HT-29 (cell line): ENCODE data around the gene SPATA16. TPM values are rescaled to one million over a fixed set of nuclear protein-coding genes. Genes with fewer than 3 reads are reported as not detected.
A peak's percentile ranks its signal among the peaks of the same experiment; 100 is the strongest.
"Not testable (repeated sequence)": the region's sequence is repeated elsewhere in the genome, so short reads cannot be mapped to it uniquely, and the experiment has no call there.

Experiments
- DNase-seq: peaks from one replicate; pipeline ENCODE4 v3.0.0-alpha.2; 2015; ENCODE audit warnings: low spot score
- total RNA-seq: library from RNA; depleted of rRNA; stranded (reverse); fragments of >200 nt; shearing (Covaris generic); gene quantifications from 2 replicates; pipeline ENCODE4 v1.2.3, GENCODE V29; 2014

Gene SPATA16
- total RNA-seq, 1 experiment from 2014 or later = not detected

DNA sequence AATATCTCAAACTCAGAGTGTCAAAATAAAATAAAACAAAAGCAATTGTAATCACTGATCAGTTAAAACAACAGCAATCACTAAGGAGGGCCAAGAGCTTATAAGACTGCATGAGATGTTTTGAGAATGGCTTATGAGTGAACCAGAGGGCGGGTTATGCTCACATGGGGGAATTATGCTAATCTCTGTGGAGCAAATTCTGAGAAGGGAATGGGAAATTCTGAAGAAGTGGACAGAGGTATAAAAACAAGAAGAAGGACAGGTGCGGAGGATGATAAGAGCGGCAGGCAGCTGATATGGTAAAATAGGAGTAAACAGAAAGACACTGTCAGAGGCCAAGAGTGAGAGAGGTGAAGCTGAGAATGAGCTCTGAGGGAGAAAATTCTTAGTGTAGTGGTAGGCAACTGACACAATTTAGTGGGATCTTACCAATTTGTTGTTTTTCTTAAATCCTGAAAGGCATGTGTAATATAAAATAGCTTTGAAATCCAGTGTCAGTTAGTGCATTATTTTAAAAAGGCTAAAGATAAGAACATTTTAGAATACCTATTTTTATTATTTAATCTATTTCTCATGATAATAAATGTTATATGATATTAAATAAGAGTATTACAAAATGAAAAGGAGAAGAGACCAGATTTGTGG lies 133.8 kb downstream of the SPATA16 start:
- no peak for DNase-seq

DNA sequence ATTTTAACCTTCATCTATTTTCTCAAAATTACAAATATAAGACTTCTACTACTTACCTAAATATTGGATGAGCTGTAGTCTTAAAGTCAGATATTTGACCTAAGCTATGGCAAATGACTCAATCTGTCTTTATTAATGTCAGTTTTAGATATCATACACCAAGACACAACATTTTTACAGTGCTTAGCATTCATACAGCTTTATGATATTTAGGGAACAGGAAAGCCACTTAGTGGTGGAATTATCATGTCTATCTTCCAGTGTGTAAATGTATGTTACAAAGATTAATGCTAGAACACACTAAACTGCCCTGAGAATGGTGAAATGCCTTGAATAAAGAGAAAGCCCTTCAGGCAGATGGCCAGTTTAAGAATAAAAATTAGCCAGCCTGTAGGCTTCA lies 135.0 kb downstream of the SPATA16 start:
- no peak for DNase-seq

DNA sequence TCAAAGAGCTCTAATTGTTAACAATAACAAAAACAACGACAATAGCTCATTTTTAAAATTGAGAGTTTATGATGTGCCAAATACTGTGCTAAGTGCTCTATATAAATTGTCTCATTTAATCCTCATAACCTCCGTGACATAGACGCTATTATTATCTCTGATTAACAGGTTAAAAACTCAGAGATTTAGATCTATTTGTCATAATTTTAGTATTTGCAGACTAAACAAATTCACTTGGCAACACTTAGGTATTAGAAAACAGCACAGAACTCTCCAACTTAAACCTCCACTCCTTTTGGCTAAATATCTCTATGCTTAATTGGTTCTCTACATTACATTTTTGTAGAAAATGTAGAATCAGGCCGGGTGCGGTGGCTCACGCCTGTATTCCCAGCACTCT lies 136.4 kb downstream of the SPATA16 start:
- DNase-seq = no peak

DNA sequence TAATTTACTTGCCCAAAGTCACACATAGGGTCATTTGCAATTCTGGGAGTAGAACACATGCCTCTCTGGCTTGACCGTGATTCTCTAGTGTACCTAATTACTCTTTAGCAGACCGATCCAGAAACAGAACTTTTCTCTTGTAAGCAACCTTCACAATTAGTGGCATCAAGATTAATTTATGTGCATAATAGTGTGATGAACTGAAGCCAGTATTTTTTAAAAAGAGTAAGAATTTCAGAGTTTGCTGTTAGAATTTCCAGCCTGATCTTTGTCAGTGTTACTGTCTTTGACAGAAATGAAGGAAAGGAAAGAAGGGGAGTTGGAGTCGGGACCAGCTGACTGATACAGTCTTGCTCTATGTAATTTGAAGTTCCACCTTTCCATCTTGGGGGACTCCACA lies 137.1 kb downstream of the SPATA16 start:
- DNase-seq = no peak

DNA sequence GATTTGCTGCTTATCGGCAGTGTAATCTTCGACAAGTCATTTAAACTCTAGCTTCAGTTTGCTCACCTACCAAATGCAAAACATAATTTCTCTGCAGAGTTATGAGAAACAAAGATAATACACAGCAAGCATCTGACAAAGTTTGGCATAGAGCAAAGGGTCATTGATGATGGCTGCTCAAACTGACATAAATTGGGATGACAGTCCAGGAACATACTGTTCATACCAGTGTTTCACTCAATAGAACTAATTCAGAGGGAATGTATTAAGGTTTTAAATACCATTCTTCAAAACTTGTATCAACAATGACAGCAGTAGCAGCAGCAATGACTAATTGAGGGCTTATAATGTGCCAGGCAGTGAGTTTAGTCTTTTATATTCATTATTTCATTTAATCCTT lies 137.6 kb downstream of the SPATA16 start:
- no peak for DNase-seq

DNA sequence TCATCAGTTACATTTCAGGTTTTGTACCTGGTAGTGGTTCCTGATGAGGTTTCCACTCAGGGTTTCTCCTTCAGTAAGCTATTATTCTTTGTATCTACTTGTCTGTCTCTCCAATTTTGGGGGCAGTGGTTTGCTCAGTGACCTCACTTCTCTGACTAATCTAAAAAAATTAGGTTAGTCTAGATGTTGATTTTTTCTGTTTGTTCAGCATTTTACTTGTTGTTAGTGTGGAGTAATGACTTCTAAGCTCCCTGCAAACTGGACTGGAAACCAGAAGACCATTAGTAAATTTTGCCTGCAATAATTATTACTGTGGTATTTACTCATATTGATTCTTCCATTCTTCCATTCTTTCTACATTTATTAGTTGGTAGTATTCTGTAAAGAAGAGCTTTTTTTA lies 139.4 kb downstream of the SPATA16 start:
- DNase-seq = no peak

DNA sequence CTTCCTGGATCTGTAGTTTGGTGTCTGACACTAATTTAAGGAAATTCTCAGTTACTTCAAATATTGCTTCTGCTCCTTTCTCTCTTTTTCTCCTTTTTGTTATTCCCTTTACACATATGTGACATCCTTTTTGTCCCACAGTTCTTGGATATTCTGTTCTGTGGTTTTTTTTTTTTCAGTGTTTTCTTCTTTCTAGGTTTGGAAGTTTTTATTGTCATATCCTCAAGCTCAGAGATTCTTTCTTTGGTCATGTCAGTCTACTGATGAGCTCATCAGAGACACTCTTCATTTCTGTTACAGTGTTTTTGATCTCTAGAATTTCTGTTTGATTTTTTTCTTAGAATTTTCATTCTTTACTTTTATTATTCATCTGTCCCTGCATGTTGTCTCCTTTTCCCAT lies 140.5 kb downstream of the SPATA16 start:
- DNase-seq = no peak

DNA sequence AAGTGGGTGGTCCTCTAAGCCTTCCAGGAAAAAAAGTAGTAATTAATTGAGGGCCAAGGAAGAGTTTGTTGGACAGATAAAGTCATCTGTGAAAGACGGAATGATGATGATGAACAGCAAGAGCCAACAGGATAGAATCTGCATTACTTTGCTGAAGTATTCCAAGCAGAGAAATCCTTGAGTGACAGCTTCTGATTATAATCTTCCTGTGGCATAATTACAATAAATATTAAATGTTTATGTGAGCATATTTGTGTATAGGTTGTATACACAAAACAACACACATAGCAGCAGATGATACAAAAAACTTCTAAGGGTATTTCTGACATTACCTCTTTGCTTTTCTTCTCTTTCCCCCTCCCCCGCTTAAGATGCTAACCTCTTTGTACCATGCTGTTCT lies 147.6 kb downstream of the SPATA16 start:
- DNase-seq = no peak

DNA sequence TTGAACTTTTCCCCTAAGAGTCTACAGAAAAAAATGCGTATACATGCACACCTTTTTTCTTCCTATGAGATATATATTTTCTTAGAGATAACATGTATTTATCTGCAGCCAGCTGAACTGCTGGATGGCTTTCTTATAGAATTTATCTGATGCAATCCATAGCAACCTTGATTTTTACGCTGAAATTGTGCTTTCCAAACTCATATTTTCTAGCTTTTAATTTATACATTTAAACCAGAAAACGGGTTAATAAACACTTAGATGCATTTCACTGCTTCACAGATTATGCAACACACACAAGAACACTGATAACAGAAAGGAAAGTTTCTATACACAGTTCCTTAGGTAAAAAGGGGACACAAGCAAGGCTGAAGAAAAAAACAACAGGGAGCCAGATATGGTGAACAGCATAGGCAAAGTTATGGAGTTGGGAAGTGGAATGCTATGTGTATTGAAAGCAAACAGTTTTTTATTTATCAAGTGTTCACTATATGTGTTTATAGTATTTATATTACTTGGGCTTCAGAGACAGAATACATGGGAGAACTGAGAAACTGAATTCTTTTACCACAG lies 149.5 kb downstream of the SPATA16 start:
- DNase-seq = no peak

DNA sequence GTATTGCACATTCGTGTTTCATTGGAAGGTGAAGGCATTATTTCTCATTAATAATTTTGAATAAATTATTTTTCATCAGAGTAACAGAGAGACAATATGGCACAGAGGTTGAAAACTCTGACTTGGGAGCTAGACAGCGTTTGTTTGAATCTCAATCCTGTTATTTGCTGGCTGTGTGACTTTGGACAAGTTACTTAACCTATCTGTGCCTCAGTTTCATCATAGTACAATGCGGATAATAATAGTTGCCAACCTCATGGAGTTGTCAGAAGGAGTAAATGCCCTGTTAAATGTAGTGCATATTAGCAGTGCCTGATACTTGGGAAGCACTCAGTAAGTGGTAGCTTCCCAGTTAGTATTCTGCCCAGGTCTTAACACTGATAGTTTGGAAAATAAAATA lies 151.7 kb downstream of the SPATA16 start:
- no peak for DNase-seq

DNA sequence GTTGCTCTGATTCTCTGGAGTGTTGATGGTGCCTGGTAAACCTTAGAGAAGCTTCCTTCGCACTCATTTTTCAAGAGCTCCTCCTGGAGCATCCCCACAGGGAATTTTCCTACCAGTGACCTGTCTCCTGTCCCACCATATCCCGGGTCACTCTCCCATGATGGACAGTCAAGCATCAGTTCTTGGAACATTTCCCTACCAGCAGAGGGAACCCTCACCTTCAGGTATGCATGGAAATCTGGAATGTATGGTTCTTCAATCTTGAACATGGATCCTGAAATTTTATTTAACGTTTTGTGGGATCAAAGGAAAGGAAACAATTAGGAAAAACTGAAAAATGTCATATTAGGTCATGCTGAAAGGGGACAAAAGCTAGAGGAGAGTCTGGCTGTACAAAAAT lies 153.8 kb downstream of the SPATA16 start:
- DNase-seq = peak; percentile 55

DNA sequence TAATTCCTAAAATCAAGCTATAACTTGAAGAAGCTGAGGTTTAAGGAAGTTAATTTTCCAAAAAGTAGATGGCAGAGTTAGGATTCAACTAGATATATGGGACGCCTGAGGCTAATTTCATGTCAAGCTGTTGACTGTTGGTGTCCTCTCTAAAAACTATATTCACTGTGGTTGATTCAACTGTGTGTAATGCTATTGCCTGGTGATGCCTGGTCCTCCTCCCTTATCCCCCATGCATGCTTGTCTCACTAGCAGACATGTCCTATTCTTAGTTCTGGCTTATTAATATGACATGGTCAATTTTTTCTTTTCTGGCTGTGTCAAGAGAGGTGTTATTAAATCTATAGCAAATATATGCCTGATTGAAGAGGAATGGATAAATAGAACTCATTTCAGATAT lies 156.1 kb downstream of the SPATA16 start:
- DNase-seq = no peak

DNA sequence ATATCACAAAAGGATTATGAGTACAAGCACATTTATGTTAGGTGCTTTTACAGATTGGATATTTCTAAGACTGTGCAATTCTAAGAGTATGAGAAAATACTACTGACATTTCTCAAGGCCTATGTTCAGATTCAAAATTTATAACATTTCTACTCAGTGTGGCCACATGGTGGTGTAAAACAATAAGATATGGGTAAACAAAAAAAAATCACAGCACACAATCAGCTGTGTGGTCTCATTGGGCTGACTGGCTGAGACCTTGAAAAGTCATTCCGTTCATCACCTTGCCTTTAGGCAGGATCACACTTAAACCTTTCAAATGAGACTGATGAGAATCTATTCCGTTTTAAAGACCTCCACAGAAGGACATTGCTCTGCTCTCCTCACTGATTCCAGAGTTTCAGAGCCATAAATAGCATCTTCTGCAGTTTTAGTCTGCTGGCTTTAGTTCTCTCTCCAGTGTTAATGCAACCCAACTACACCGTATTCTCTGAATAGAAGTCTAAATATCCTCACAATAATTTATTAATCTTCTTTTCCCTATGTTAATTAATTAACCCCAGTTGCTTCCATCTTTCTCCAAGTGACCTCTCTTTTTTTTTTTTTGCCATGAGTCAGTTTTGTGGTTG lies 158.2 kb downstream of the SPATA16 start:
- DNase-seq = peak; percentile 33

DNA sequence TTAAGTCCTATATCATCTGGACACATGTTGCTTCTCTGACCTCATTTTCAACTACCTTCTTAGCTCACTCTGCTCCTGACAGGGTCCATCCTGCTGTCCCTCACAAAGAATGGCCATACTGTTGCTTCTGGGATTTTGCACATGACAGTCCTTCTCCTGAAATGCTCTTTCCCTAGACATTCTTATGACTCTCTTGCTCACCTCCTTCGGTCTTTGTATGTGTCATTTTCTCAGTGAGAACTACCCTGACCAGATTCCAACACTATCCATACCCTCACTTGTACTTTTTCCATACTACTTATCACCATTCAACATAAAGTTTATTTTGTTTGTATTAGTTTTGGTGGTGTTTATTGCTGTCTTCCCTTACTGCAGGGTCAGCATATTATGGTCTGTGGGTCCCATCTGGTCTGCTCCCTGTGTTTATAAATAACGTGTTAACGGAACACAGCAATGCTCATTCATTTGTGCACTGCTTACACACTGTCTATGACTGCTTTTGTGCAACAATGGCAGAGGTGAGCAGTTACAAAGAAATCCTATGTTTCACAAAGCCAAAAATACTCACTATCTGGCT lies 159.5 kb downstream of the SPATA16 start:
- no peak for DNase-seq

DNA sequence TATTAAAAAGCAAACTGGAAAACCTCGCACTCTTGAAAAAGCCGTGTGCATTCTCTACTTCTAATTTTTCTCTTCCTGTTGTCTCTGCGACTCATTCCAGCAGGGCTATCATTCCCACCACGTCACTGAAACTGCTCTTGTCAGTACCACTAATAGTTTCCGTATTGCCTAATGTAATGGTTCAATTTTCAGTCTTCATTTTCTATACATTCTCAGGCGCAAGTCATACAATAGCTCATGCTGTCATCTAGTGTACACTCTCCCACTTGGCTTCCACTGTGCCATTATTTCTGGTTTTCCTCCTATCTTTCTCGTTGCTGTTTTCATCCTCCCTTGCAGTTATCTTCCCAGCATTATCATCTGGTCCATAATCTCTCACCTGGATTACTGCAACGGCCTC lies 160.2 kb downstream of the SPATA16 start:
- no peak for DNase-seq

DNA sequence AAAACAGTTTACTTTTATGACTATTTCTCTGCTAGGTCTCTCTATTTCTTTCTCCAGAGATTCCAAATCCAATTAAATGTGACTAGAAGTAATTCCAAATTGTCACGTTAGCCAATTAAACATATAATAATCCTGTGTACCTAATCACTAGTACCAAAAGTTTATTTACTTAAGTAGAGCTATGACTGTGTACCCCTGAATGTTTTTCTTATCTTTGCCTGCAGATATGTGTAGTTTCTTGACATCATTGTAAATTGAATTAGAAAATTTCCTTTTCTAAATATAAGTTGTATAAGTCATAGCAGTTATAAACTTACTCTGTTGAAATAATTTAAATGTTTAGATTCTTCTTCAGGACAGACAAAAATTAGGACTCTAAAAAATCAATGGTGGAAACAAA lies 163.3 kb downstream of the SPATA16 start:
- DNase-seq = no peak

DNA sequence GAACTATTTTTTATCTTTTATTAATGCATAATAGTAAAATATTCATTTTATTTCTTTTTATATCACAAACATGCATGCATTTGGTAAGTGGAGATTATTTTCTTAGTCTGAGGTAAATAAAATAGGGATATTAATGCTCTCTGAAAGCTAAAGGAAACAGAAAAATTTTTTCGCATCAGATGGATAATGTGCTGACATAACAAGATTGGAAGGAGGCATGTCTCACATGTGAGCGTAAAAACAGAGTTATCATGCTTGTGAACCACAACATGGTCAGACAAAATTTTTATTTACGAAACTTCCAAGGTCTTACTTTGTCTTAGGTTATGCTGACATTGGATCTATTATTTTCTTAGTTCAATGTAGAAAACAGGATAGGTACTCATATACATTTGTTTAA lies 166.1 kb downstream of the SPATA16 start:
- DNase-seq = no peak

DNA sequence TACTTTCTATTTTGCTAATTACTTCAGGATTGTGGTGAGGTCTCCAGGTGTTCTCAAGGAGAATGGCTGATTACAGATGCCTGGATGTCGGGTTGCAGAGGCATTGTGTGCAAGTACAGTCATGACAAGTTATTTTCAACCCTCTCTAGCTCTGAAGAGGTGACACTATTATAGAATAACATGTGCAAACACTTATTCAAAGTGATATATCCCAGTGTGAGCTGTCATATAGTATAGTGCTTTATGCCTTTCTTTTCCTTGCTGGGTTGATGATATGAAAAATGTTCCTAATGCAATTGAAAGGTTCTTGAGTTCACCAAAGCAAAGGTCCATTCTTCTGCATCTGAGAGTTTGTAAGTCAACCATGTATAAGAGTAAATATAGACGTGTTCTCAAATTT lies 167.2 kb downstream of the SPATA16 start:
- DNase-seq = no peak

DNA sequence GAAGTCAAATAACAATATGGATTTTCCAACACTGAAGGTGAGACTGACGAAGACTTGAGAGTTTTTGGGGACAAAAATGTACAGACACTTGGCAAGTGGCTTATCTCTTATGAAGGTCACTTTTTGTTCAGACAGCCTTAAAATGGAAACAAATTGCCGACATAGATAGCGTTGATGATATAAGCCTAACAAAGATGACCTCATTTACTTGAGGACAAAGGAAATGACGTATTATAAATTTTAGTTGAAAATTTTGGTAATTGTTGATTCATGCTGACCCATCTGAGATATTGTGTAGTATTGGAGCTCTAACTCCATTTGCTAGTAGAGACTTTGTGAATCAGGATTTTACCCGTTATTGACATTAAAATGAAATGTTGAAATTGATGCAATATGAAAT lies 168.3 kb downstream of the SPATA16 start:
- no peak for DNase-seq

DNA sequence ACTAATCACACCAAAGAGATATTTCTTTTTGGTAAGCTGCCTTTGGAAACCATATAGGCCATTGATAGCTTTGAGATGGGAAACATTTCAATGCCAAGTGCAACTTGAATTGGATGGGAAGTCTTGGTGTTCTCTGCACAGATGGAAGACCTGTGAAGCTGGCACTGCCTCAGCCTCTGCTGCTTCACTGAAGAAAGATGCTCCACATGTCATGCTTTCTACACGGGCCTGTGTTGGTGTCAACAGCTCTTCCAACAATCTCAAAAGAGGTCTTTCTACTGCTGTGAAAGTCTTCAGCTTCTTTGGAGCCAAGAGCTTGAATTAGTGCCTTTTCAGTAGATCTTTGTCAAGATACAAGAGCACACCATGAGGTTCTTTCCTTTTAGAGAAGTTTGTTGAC lies 169.0 kb downstream of the SPATA16 start:
- no peak for DNase-seq

DNA sequence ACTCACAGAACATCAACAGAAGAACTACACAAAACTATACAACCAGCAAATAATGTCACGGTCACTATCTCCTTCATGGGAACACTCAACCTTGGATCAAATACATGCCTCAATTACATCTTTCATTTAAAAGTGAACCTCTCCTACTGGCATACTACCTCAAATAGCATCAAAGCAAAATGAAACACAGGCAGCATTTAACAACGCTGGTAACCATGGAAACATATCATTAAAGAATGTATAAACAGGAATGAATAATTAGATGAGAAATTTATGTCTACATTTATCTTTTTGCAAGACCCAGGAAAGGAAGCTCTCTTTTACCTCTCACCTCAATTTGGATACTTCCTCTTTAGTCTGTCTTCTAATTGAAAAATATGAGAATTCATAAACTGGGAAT lies 172.4 kb downstream of the SPATA16 start:
- no peak for DNase-seq

DNA sequence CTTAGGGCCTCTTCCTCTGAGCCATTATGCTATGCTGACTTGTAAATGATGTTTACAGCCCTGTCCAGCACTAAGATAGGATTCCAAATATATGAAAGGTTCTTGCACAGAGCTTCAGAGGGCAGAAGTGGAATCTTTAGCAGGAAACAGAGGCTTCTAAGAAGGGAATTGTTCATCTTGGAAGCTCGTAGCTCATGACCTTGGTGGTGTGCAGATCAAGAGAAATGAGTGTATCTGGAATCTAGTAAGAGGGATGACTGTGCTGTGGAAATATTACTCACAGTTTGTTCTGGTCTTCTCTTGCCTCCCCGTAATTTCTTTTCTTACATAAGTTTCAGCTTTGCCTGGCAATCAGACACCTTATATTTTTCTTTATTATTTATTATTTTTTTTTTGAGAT lies 175.8 kb downstream of the SPATA16 start:
- DNase-seq = no peak

DNA sequence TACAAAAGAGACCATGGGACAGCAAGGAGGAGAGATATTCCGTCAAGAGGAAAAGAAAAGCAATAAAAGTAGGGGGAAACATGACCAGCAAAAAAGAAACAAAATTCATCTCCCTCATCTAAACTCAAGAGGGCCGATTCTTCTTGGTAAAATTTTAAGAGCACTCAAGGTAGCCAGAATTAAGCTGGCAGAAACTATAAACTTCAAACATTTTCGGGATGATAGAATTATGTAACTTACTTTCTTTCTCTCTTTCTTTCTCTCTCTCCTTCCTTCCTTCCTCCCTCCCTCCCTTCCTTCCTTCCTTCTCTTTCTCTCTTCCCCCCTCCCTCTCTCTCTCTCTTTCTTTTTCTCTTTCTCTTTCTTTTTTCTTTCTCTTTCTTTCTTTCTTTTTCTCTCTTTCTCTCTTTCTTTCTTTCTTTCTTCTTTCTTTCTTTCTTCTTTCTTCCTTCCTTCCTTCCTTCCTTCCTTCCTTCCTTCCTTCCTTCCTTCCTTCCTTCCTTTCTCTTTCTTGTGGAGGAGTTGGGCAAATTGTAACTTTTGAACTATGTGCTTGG lies 180.3 kb downstream of the SPATA16 start:
- DNase-seq = not testable (repeated sequence)
